Spinal cord (tissue), 10 donors: ENCODE data around the gene UTP3. TPM values are rescaled to one million over a fixed set of nuclear protein-coding genes. Genes with fewer than 3 reads are reported as not detected.
"Not testable (repeated sequence)": the region's sequence is repeated elsewhere in the genome, so short reads cannot be mapped to it uniquely, and the experiment has no call there.

Experiments
- DNase-seq, 6 donors: peaks; one replicate each; pipeline versions ENCODE4 v3.0.0 to v3.0.0-alpha.2; 2013 to 2015; ENCODE audit warnings: low spot score in 6 of 6, low read depth in 4 of 6
- H3K27ac ChIP-seq: one replicate; pipeline ENCODE4 v1.5.1; 2013; ENCODE audit warnings: low read depth, low read length, control low read depth
- H3K27me3 ChIP-seq: one replicate; pipeline ENCODE4 v1.6.1; 2013; ENCODE audit warnings: low read length; ENCODE audit not compliant: control insufficient read depth, insufficient read depth
- H3K36me3 ChIP-seq: one replicate; pipeline ENCODE4 v1.6.1; 2013; ENCODE audit warnings: low read length; ENCODE audit not compliant: control insufficient read depth, insufficient read depth
- H3K4me1 ChIP-seq: one replicate; pipeline ENCODE4 v1.6.1; 2013; ENCODE audit warnings: low read length; ENCODE audit not compliant: control insufficient read depth, insufficient read depth
- H3K4me3 ChIP-seq: one replicate; pipeline ENCODE4 v1.5.1; 2013; ENCODE audit warnings: low read depth, low read length, control low read depth
- H3K9me3 ChIP-seq: one replicate; pipeline ENCODE4 v1.6.1; 2013; ENCODE audit warnings: low read length; ENCODE audit not compliant: control insufficient read depth, insufficient read depth
- WGBS: methylation state at CpG from one replicate; pipeline ENCODE4 v1.1.5; 2013; ENCODE audit warnings: missing lambda C conversion rate; ENCODE audit not compliant: insufficient coverage; 5-methylcytosine and 5-hydroxymethylcytosine counted together
- polyA plus RNA-seq, 2 donors: library from polyadenylated mRNA; unstranded; fragments of 120-200 nt; gene quantifications; one replicate each; pipeline ENCODE4 v1.2.1, GENCODE V29; 2013; ENCODE audit not compliant: insufficient read length in 2 of 2
- total RNA-seq, 2 donors: library from RNA; depleted of rRNA in 1 of 2; stranded (reverse); fragments of 120-200 nt in 1 of 2; fragments of >200 nt in 1 of 2; gene quantifications; one replicate each; pipeline versions ENCODE4 v1.2.3 to v1.2.4, GENCODE V29; 2013 to 2014
- donor health status: healthy.

UTP3 gene
- total and polyA plus RNA-seq, 4 donors, result 16.4 to 28.3 (median 20.3) TPM

DNA sequence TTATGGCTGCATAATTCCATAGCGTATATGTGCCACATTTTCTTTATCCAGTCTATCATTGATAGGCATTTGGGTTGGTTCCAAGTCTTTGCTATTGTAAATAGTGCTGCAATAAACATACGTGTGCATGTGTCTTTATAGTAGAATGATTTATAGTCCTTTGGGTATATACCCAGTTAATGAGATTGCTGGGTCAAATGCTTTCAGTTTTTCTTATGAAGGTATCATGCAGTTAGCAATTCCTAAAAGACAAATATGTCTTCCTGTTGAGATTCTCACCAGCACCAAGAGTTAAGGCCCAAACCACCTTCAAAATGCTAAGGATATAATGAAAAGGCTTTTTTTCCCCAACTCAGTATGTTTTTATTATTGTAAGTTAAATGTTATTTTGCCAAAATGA is 14.3 kb downstream of the UTP3 start:
- H3K4me3 ChIP-seq, H3K9me3 ChIP-seq: not testable (repeated sequence)

DNA sequence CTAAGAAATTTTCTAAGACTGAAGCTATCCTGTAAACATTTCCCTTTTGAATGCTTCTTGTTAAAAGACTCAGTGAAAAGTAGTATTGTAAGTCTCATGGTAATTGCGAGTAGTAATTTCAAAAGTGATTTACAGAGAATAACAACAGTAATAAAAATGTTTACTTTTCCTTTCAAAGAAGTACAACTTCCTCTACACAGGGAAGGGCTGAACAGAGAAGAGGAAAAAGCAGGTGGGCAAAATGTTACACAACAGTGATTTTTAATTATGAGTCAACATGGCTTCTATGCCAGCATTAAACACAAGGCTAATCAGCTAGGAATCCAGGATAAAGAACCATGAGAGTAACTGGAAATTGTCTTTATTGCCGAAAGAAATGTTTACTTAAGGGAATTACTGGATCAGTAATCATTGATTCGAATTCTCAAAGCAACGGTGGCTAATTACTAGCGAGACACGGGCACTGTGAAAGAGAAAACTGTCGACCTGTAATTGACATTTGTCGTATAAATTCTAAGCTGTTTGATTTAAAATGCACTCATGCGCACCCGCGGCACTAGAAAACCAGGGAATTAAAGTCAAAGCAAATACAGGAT is 15.4 kb downstream of the UTP3 start:
- H3K27me3 ChIP-seq, result no peaks in the 10 kb centered on the region
- peaks cover 8% of the 10 kb centered on the region for H3K4me1 ChIP-seq
- WGBS, result 3% methylated on average over 10 of the region's 11 CpGs
- peak overlapping the region; percentile 78 for H3K4me3 ChIP-seq
- peak overlapping the region; percentile 94 for H3K27ac ChIP-seq
- no peaks in the 10 kb centered on the region for H3K36me3 ChIP-seq
- peak in 1 of 6 donors; percentile 81 for DNase-seq
- H3K9me3 ChIP-seq, result no peaks in the 10 kb centered on the region

More for the DNA sequence above, 14.3 kb downstream of the UTP3 start:
- H3K27me3 ChIP-seq, H3K27ac ChIP-seq, DNase-seq, H3K36me3 ChIP-seq, H3K4me1 ChIP-seq: not testable (repeated sequence)
- WGBS, result no CpG with 5 or more reads among the region's 2 CpGs

DNA sequence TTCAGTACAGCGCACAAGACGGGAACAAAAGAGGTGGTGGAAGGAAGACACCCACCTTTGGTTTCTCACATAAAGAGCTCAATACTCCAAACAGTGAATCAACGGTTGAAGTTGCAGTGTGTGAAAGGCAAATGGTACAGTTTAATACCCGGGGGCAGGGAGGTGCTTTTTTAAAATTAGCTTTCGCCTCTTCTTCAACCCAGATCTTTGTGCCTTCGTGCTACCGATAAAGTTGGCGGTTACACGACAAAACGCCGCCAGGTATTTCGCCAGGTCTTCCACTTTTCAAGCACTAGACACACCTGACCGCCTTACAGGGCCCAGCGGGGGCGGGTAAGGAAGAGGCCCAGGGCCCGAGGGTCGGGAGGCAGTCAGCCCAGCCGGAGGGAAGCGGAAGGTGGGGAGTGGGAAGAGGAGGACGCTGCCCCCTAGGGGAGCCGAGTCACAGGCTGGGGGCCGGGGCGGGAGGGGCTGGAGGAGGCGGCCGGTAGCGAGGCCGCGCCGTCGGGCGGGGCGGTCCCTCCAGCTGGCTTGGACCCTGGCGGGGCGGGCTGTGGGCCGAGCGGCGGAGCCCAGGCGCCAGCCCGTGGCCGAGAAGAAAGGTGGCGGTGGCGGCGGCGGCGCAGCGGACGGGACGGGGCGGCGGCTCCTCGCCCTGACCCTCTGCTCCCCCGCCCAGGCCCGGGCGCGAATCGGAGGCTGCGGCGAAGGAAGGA is 16.0 kb downstream of the UTP3 start:
- Histone ChIP-seq H3K27me3 (no peaks in the 10 kb centered on the region), H3K36me3 (no peaks in the 10 kb centered on the region), H3K27ac (peak overlapping the region; percentile 94), H3K4me1 (peaks cover 8% of the 10 kb centered on the region), H3K4me3 (peak overlapping the region; percentile 78), H3K9me3 (no peaks in the 10 kb centered on the region)
- under 1% methylated on average over 53 of the region's 58 CpGs for WGBS
- peak in 3 of 6 donors; percentile 67 to 93 (median 92) for DNase-seq

DNA sequence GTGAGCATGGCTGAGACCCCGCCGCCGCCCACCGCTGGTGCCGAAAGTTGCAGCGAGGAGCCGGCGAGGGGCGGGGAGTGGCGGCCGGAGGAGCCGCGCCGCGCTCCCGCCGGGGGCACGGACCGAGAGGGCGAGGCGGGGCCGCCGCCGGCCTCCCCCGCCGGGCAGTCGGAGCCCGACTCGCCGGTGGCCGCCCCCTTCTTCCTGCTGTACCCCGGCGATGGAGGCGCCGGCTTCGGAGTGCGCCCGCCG is 16.5 kb downstream of the UTP3 start:
- DNase-seq, result no peak
- under 1% methylated on average over 39 of the region's 39 CpGs for WGBS
- Histone ChIP-seq H3K4me1 (peaks cover 8% of the 10 kb centered on the region), H3K36me3 (no peaks in the 10 kb centered on the region), H3K27me3 (no peaks in the 10 kb centered on the region), H3K9me3 (no peaks in the 10 kb centered on the region), H3K4me3 (peak overlapping the region; percentile 78), H3K27ac (peak overlapping the region; percentile 86)

DNA sequence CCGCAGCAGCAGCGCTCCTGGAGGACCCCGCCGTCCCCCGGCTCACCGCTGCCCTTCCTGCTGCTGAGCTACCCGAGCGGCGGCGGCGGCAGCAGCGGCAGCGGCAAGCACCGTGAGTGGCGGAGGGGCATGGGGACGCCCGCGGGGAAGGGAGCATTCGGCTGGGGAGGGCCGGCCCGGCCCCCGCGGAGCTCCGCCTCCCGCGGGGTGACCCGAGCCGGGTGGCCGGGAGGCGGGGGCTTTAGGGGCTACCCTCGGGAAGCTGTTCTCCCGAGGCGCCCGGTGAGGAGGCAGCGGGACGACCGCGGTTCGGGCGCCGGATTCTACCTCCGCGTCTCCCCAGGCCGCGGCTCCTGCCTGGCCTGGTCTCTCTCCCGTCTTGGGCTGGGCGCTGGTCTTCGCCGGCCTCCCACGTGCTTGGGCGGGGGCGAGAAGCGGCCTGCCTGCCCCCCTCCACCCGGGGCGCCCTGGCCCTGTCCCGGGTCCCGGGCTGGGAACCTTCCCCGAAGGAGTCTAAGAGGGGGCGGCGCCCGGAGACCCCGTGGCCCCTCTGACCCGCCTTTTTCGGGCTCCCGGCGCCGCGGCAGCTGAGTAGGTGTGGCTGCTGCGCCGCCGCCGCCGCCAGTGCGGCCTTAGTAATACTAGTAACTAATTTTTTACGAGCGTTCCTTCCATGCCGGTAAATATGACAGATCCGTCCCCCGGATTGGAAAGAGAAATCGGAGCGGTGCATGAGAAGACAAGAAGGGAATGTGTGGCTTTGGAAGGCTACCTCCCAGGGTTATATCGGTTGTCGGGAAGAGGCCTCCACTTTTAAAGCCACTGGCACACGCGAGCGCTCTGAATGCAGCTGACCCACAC is 17.1 kb downstream of the UTP3 start:
- DNase-seq, result peak in 2 of 6 donors; percentile 82 to 85
- H3K9me3 ChIP-seq, result no peaks in the 10 kb centered on the region
- no peaks in the 10 kb centered on the region for H3K27me3 ChIP-seq
- peak overlapping the region; percentile 86 for H3K27ac ChIP-seq
- H3K36me3 ChIP-seq, result no peaks in the 10 kb centered on the region
- under 1% methylated on average over 86 of the region's 86 CpGs for WGBS
- peak overlapping the region; percentile 78 for H3K4me3 ChIP-seq
- peaks cover 8% of the 10 kb centered on the region for H3K4me1 ChIP-seq

DNA sequence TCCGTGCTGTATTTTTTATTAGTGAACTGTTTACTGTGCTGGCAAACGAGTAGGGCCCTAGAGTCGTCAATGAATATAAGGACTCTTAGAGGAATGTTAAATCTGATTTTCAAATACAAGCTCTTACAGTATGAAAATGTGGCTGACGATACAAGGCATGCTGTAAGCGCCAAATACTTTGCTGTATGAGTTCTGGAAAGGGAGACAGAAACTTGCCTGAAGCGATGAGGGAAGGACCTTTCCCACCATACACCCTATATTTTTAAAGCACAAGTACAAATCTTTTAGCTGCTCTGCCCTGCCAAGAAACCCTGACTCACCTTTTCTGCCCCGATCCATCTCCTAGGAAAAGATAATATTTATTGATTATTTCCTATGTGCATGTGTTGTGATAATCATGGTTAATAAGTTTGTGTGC is 17.7 kb downstream of the UTP3 start:
- DNase-seq, result no peak
- Histone ChIP-seq H3K27ac (peak overlapping the region; percentile 86), H3K4me1 (peaks cover 11% of the 10 kb centered on the region), H3K27me3 (no peaks in the 10 kb centered on the region), H3K36me3 (no peaks in the 10 kb centered on the region), H3K4me3 (peak overlapping the region; percentile 78), H3K9me3 (no peaks in the 10 kb centered on the region)
- WGBS, result no CpG with 5 or more reads among the region's 7 CpGs

DNA sequence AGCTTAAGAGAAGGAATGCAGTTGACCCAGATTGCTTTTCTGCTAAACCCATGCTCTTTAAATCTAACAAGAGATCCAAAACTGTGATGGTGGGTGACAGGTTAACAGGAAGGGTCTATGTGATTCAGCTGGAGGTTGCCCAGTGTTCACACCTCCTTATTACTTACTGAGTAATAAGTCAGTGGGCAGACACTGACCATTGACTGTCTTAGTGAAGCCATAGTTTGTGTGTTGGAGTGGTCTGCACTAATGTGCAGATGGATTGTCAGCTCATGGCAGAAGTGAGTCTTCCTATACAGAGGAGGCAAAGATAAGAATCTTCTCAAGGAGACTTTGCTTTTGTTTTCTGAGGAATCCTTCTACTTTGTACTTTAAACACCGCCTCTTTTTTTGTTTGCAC is 18.2 kb downstream of the UTP3 start:
- no CpG with 5 or more reads among the region's 1 CpG for WGBS
- H3K27ac ChIP-seq, result peak overlapping the region; percentile 86
- peak in 1 of 6 donors; percentile 9 for DNase-seq

DNA sequence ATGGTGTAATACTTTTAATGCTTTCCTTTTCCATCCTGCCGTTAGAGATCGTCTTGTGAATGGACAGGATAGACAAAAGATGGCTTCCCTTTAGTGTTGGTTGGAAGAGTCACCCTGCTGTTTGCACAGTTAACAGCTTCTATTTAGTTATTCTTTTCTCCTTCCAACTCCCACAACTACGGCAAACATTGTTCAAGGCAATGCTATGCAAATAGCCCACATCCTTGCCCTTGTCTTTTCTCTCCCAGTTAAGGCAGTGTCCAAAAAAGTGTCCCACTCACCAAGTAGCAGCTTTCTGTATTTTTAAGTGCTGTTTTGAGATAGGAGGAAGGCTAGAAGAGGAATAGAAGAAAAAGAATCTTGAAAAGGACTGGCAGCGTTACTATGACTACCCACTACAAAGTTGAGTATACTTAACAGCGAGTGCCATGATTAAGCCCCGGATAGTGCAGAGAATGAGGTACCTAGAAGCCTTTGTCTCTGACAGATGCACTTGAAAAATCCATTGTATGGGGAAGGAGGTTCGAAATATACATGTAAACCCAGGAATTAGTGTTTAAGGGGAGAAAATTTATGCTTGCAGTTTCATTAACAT is 21.4 kb downstream of the UTP3 start:
- no CpG with 5 or more reads among the region's 7 CpGs for WGBS
- DNase-seq, result peak in 2 of 6 donors; percentile 37 to 56
- Histone ChIP-seq H3K27ac (peak overlapping the region; percentile 65), H3K4me3 (no peak overlapping the region), H3K9me3 (no peaks in the 10 kb centered on the region), H3K4me1 (peaks cover 8% of the 10 kb centered on the region), H3K36me3 (no peaks in the 10 kb centered on the region), H3K27me3 (no peaks in the 10 kb centered on the region)

More for the DNA sequence above, 18.2 kb downstream of the UTP3 start:
- peaks cover 12% of the 10 kb centered on the region for H3K4me1 ChIP-seq
- H3K9me3 ChIP-seq, result no peaks in the 10 kb centered on the region
- H3K4me3 ChIP-seq, result peak overlapping the region; percentile 78
- no peaks in the 10 kb centered on the region for H3K27me3 ChIP-seq
- no peaks in the 10 kb centered on the region for H3K36me3 ChIP-seq

DNA sequence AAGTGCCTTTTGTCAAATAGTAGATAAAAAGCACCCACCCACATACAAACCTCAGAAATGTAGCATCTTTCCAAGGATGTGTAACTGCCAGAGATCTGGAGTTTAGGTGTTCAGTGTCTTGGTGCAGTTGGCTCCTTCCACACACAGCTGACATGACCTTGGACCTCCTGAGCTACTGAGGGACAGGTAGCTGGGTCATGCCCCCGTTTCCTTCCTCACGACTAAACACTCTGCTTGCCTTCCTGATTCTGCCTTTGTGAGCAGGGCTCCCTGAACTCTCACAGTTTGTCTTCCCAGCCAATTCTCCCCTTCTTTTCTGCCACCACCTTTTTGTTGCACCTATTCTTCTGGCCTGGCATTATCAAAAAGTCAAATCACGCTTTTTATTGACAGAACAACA is 23.3 kb downstream of the UTP3 start:
- Histone ChIP-seq H3K9me3 (no peaks in the 10 kb centered on the region), H3K36me3 (no peaks in the 10 kb centered on the region), H3K4me1 (peaks cover 8% of the 10 kb centered on the region), H3K4me3 (no peak overlapping the region), H3K27ac (no peak overlapping the region), H3K27me3 (no peaks in the 10 kb centered on the region)
- no peak for DNase-seq
- 63% methylated on average over 2 of the region's 3 CpGs for WGBS
